ENCODE data around the gene NCKAP1. TPM values are rescaled to one million over a fixed set of nuclear protein-coding genes. Genes with fewer than 3 reads are reported as not detected.

NCKAP1 gene
- total RNA-seq, 1 donor from 2014 or later = 123 TPM

GRCh38 chr2:182946958-182947369, 91.3 kb downstream of the NCKAP1 start:
- DNase-seq = no peak

GRCh38 chr2:182943339-182943738, 94.9 kb downstream of the NCKAP1 start:
- no peak for DNase-seq

DNA sequence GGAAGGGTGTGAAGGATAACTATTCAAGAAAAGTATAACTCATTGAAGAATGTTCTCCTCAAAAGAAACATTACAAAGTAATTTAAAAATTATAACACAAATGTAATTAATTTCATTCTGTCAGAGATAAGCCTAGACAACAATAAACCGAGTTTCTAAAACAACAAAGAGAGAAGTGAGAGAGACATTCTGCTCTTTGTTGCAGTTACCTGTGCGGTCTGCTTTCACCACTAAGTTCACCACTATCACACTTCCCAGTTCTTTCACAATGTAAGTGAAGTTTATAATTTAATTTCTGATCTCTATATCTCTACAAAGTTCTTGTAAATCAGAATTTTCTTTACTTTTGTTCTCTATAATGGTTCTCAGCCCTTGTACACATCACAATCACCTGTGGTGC, 95.5 kb downstream of the NCKAP1 start:
- no peak for DNase-seq

DNA sequence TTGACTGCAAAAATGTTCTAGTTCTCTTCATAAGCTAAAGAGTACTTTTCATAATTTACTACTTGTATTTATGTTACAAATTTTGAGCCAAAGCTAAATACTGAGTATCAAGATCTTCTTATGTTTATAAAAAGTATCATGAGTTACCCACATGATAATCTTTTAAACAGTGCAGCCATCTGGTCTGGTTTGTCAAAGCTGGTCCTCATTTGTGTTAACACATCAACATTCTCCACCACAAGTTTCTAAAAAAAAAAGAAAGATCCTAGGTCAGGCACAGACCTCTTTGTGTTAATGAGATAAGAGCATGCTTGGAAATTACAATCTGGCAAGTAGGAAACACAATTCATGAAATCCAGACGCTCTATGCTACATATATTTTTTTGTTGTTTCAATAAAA, 96.3 kb downstream of the NCKAP1 start:
- no peak for DNase-seq

- no peak for DNase-seq
These were observed 97.0 kb downstream of the NCKAP1 start for GRCh38 chr2:182941121-182941722.

- no peak for DNase-seq
These were observed 100.4 kb downstream of the NCKAP1 start for GRCh38 chr2:182937870-182938269.

- DNase-seq = no peak
These were observed 104.6 kb downstream of the NCKAP1 start for GRCh38 chr2:182933629-182934028.

- DNase-seq = no peak
These were observed 108.3 kb downstream of the NCKAP1 start for GRCh38 chr2:182929972-182930371.

GRCh38 chr2:182924306-182924705, 114.0 kb downstream of the NCKAP1 start:
- no peak for DNase-seq

DNA sequence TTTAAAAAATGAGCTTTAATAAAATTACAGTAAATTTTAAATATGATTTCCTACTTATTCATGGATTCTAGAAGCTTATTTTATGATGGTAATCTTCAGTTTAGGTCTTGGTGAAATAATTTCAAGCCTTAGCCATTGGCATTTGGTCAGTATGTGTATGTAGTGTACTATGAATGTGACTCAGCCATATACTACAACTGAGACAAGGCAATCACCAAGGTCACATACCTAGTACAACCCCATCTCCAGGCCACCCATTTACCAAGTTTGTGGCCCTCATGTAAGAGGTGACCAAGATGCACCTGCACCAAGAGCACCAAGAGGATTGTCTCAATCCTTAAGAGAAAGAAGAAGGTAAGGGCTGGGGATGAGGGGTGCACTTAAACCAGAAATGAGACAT, 117.0 kb downstream of the NCKAP1 start:
- no peak for DNase-seq

GRCh38 chr2:182920631-182921056, 117.6 kb downstream of the NCKAP1 start:
- no peak for DNase-seq

DNA sequence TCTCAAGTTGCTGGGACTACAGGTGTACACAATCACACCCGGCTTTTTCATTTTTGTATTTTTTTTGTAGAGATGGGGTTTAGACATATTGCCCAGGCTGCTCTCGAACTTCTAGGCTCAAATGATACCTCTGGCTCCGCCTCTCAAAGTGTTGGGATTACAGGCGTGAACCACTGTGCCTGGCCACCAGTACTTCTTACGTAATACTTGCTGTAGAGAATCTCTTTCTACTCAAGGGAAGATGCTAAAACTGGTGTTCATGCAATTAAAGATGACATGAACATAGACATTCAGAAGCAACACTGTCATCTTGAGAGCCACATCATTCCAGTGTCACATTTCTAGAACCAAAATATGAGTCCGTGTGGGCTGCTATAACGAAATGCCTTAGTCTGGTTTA, 118.2 kb downstream of the NCKAP1 start:
- no peak for DNase-seq

- DNase-seq = no peak
These were observed 119.2 kb downstream of the NCKAP1 start for GRCh38 chr2:182918961-182919652.

DNA sequence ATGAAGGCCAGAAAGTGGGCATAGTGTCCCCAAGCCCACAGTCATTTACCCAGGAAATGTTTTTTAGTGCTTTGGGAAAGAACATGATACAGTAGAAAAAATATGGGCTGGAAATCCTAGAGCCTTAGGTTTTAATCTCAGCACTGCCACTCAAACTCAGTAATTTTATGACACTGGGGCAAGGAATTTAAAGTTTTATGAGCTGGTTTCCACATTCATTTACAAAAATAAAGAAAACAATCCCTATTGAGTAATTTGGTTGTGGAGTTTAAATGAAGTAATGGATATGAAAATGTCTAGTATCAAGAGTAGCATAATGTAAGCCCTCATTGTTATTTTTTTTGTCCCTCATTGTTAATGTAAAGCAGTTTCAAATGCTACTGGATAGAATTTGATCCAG, 120.3 kb downstream of the NCKAP1 start:
- DNase-seq = no peak

DNA sequence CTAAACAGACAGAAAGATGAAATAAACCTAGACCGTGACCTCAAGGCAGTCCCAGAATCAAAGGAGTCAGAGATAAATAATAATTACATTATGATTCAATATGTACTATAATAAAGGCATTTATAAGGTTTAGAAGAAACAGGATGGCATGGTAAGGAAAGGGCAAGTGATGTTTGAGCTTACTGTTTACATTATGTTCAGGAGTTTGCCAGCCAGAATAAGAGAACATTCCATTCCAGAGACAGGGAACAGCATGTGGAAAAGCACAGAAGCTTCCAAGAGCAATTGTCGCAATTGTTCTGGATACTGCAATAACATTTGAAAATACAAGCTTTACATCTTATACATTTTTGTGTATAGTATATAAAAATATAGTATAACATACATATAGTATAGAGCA, 121.8 kb downstream of the NCKAP1 start:
- no peak for DNase-seq

DNA sequence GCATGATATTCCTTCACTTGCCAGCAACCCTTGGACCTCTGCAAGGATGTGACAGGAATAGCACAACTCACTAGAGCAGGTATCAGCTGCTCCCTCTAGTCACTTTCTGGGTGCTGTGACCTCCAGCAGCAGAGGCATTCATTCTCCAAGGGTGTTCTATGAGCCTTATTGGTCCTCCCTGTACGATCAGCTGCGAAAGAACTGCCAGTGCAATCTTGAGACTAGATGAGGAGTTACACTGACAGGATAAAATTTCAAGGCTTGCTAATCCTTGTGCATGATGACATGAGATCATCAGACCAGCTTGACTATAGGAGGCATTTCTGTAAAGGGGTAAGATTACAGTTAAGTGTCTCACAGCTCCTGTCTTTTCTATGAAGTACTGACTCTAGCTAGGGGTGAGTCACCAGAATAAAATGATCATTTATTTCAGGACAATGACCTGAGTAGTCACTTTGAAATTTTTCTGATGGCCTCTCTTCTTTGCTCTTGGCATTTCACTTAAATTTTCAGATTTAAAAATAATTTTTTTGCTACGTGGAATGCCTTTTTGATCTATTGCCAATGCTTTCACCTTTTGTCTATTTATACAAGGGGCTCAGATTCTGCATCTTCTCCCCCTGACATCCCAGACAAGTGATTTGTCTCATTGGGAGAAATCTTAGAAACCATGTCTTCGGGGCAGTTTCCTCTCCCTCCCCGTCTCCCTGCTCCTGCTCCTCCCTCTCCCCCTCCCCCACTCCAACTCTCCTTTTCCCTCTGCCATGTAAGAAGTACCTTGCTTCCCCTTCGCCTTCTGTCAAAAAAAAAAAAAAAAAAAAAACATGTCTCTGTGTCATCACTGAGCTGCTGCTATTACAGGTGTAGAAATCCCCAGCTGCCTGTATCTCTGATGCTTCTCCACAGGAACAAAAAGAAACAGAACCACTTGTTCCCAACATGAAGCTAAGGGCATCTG, 122.6 kb downstream of the NCKAP1 start:
- no peak for DNase-seq

DNA sequence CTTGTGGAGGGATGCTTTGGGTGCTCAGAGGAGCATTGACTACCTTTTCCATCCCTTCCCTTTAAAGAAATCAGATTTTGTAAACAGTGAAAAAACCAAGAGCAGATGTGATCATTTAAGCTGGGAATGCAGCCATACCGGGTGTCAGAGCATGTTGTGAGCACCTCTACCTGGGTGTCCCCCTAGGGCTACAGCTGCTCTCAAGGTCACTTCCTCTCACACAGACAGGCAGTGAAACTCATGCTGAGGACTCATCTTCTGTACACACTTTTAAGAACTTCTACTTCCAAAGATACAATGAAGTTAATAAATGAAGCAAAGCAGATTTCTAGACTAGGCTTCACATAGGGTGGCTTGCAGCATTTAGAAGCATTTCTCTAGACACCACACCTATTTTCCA, 123.4 kb downstream of the NCKAP1 start:
- DNase-seq = no peak

DNA sequence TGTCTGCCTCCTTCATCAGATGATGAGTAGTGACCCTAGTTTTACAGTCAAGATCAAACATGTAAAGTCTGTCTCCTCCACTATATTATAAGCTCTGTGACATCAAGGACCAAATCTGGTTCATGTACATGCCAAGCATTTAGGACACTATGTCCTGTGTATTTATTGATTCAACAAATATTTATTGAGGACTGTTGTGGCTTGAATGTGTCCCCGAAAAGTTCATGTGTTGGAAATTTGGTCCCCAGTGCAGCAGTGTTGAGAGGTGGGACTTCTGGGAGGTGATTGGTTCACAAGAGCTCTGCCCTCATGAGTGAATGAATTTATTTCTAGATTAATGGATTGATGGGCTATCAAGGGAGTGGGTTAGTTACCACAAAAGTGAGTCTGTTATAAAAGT, 125.2 kb downstream of the NCKAP1 start:
- no peak for DNase-seq

- DNase-seq = no peak
These were observed 125.7 kb downstream of the NCKAP1 start for GRCh38 chr2:182912518-182912915.

DNA sequence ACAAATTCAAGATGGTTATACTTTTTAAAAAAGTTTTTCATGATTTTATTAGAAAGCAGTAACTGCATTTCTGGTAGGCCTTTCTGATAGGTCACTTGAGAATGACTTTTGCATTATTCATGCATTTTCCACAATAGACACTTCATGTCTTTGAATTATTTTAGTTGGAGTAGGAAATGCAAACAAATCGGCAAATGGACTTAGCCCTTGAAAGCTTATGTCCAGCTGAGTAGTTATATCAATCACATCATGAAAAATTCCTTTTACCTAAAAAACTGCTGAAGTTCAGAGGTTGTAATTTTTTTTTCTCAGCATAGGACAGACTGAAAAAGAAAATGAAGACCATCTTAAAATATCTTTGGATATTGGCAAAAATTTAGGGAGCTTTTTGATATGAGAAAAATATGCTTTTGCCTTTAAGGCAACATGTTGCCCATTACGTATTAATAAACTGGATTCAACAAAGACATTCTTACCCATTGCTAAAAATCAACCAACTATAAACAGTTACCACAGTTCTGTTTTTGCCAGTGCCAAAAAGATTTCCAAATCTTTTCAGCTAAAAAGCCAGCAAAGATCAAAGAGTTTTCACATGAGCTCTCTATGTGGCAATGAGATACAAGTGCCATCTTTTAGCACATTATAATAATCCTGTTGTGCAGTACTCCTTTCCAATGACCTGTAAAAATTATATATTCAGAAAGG, 126.3 kb downstream of the NCKAP1 start:
- no peak for DNase-seq

- DNase-seq = no peak
These were observed 127.3 kb downstream of the NCKAP1 start for GRCh38 chr2:182910965-182911364.

- DNase-seq = no peak
These were observed 131.0 kb downstream of the NCKAP1 start for GRCh38 chr2:182907081-182907830.
